Colon (tissue), 2 donors: ENCODE data around the gene PLAAT3.
"Not testable (repeated sequence)": the region's sequence is repeated elsewhere in the genome, so short reads cannot be mapped to it uniquely, and the experiment has no call there.

Experiments used
- FAIRE-seq: peaks from 2 replicates; lab custom pipeline; 2012; peaks lifted over from hg19 to GRCh38; lab: Jason Lieb, UNC
- donor health status: control.
- donor health status: control.

PLAAT3 gene

DNA sequence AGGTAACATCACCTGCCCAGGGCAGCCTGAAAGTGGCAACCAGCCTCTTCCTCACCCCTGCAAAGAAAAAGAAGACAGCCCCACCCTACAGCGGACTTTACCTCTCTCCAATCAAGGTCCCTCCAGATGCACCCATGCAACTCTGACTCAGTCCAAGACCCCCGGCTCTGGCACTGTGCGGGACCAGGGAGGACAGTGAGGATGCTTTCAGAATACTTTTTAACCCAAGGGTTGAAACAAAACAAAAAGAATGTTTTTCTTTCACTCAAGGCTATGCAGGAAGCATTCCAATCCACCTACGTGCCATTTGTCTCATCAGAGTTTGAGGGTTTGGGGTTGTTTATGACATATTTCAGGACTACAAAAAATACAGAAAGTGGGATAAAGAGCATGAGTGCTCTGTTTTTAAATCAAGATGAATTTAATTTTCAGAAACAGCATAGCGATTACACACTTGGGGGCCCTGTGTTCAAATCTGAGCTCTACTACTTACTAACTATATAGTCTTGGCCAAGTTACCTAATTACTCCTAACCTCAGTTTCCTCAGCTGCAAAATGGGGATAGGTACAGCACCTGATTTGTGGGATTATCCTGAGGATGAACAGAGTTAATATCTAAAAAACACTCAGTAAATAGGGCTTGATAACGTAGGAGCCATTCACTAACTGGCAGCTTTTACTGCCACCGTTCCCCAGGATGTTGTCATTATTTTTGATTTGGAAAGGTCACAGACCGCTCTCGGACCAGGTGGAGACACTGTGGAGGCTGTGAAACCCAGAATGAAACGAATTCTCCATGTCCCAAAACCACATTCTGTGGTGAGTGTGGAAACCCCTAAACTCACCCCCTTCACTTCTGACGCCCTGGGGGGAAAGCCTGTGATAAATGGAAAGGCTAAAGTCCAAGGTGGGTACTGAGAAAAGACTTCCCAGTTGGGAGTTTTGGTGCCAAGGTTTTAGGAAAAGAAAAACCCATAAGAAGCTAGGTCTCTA, 5.6 kb downstream of the PLAAT3 start:
- FAIRE-seq = no peak

- no peak for FAIRE-seq
Observed at GRCh38 chr11:63603180-63603518, 11.1 kb downstream of the PLAAT3 start.

GRCh38 chr11:63602290-63603179, 11.7 kb downstream of the PLAAT3 start:
- FAIRE-seq = not testable (repeated sequence)

- no peak for FAIRE-seq
Observed at GRCh38 chr11:63599211-63600122, 14.8 kb downstream of the PLAAT3 start.

DNA sequence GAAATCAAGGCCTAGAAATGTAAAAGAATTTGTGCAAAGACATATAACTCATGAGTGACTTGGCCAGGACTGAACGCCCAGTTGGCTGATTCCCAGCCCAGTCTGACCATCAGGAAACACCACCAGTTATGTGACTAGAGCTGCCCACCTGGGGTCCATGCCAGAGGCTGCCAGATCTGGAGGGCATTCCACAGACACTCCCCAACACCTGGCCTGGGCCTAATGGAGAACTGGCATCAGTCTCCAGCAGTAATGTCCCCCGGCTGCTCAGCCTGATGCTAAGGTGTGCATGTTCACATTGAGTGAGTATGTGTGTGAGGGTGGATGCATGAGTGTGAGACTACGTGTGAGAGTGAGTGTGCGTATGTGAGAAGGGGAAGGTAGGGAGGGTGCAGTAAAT, 15.7 kb downstream of the PLAAT3 start:
- FAIRE-seq = no peak

DNA sequence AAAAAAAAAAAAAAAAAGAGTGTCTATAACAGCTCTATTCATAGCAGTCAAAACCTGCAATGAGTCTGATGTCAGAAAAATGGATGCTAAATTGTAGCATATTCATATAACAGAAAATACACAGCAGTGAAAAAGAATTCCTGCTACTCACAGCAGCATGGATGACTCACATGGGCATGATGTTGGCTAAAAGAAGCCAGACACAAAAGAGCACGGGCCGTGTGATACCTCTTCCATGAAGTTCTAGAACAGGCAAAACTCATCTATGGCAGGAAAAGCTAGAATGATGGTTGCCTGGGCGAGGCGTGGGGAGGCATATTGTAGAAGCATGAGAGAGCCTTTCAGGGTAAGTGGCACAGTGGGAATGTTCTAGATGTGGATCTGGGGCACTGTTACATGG, 18.9 kb downstream of the PLAAT3 start:
- FAIRE-seq = no peak

- FAIRE-seq = no peak
Observed at GRCh38 chr11:63592975-63593395, 21.2 kb downstream of the PLAAT3 start.

- no peak for FAIRE-seq
Observed at GRCh38 chr11:63590024-63590788, 24.0 kb downstream of the PLAAT3 start.

DNA sequence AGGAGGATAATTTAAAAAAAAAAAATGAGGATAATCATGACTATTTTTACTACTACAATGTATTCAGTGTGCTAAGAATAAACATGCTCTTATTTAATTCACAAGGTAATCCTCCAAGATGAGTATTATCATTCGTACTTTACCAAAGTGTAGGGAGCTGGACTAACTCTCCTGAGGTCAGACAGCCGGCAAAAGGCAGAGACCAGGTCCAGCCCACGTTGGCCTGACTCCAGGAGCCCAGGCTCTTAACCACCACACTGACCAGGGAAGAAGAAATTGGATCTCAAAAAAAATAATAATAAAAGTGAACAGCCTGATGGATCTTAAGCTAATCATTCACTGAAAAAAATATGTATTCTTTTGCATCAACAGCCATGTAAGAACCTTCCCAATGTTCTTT, 25.2 kb downstream of the PLAAT3 start:
- FAIRE-seq = no peak

- no peak for FAIRE-seq
Observed at GRCh38 chr11:63586451-63587166, 27.6 kb downstream of the PLAAT3 start.

- FAIRE-seq = no peak
Observed at GRCh38 chr11:63583357-63583677, 30.9 kb downstream of the PLAAT3 start.

GRCh38 chr11:63581224-63581623, 33.0 kb downstream of the PLAAT3 start:
- FAIRE-seq = not testable (repeated sequence)

DNA sequence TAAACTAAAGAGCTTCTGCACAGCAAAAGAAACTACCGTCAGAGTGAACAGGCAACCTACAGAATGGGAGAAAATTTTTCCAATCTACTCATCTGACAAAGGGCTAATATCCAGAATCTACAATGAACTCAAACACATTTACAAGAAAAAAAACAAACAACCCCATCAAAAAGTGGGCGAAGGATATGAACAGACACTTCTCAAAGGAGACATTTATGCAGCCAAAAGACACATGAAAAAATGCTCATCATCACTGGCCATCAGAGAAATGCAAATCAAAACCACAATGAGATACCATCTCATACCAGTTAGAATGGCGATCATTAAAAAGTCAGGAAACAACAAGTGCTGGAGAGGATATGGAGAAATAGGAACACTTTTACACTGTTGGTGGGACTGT, 35.4 kb downstream of the PLAAT3 start:
- FAIRE-seq = not testable (repeated sequence)

GRCh38 chr11:63574856-63575602, 39.2 kb downstream of the PLAAT3 start:
- FAIRE-seq = no peak

DNA sequence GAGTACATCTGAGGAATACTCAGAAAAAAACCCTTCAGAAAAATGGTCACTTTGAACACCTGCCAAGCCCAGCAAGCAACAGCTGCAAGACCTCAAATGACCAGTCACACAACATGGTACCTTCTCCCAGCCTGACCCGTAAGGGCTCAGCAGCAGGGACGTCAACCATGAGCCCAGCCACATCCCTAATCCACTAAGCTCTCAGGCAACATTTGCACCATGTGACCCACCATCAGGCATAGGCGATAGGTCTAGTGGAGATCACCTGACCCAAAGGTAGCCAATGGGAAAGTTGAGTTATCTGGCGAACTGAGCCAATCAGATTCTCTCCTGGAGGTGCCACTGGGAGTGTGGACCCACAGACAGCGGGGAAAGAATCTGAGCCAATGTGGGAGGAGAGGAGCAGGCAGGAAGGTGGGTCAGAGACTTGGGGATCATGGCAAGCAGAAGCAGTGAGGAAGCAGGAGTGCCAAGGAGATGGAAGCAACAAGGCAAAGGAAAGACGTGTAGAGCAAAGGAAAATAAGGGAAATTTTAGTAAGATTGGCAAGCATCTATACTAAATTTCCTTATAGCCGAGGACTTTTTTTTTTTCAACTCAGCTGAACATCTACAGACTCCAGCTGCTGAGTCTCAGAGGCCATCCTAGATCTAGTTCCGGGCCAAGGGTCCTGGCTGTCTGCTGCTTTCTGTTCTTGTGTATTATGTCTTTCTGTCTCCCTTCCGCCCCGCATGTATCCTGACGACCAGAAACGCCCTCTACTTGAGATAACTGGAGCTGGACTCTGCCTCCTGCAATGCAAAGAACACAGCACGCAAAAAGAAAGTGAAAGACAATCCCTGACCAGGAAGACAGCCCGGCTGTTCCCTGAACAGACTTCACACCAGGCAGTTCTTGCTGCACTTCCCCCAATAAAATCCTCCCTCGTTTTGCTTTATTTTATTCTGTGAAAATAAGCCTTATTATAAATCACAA, 40.1 kb downstream of the PLAAT3 start:
- FAIRE-seq = peak; percentile 33

- FAIRE-seq = no peak
Observed at GRCh38 chr11:63572026-63572688, 42.1 kb downstream of the PLAAT3 start.

GRCh38 chr11:63569570-63569969, 44.7 kb downstream of the PLAAT3 start:
- no peak for FAIRE-seq
